Germinal center (tissue), 1 donor: ENCODE results near the gene SFMBT2.
"Not testable (repeated sequence)": the region's sequence is repeated elsewhere in the genome, so short reads cannot be mapped to it uniquely, and the experiment has no call there.

ENCODE experiments used
- DNase-seq: peaks from one replicate; pipeline ENCODE4 v3.0.0; 2012; ENCODE audit warnings: mixed read lengths, low spot score

The SFMBT2 gene

DNA sequence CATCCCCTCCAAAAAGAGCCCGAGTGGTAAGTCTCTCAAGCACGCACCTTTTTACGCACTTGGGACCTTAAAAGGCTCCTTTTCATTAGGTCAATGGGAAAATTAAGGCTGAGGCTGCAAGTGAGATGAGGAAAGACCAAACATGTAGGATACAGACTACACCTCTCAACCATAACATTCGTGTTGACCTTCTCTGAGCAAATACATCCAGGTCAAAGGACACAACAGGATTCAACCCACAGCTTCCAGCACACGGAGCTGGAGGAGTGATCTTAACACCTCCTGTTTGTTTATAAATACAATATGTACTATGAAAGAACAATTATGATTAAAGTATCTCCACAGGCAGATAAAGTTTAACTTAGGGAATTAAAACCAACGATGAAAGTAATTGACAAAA lies 9.7 kb downstream of the SFMBT2 start:
- DNase-seq, result no peak

DNA sequence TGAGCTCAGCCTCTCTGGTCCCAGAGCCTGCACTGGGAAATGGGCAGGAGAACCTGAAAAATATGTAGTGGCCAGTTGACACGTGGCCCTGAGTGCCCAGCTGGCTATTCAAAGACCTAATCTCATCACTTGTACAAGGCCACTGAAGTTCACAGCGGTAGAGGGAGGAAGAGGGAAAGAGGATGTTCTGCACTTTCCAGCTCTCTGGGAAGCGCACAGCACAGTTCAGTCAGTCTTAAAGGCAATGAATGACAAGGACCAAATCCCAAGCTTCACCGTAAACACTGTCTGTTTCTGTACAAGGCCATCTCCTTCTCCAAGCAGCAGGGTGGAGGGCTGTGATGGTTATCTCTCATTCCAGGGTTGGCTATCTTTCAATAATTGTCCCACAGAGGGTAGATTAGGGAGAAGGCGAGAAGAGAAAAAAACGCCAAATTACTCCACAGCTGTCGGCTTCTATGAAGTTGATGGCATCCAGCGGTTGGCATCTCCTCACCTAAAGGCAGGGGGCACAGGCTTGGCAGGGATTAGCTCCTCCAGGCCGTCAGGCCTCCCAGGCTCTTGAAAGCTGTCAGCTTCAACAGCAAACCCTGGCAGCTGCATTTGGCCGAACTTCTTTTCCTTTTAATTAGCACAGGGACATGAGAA lies 10.6 kb downstream of the SFMBT2 start:
- no peak for DNase-seq

DNA sequence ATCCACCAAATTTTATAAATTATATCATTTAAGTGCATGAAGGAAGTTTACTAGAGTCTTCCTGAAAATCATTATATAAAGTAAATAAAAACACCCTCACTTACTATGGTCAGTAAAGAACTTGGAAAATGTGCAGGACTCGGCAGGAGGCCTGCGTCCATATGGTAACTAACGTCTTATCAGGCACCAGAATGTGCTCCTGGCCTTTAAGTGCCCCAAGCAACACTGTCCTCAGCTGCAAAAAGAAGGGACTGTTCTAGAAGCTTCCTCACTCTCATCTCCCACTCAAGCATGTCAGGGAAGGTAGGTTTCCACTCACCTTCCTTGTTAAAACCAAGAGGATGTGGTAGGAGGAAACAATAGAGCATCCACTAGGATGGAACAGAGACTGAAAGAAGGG lies 11.3 kb downstream of the SFMBT2 start:
- no peak for DNase-seq

DNA sequence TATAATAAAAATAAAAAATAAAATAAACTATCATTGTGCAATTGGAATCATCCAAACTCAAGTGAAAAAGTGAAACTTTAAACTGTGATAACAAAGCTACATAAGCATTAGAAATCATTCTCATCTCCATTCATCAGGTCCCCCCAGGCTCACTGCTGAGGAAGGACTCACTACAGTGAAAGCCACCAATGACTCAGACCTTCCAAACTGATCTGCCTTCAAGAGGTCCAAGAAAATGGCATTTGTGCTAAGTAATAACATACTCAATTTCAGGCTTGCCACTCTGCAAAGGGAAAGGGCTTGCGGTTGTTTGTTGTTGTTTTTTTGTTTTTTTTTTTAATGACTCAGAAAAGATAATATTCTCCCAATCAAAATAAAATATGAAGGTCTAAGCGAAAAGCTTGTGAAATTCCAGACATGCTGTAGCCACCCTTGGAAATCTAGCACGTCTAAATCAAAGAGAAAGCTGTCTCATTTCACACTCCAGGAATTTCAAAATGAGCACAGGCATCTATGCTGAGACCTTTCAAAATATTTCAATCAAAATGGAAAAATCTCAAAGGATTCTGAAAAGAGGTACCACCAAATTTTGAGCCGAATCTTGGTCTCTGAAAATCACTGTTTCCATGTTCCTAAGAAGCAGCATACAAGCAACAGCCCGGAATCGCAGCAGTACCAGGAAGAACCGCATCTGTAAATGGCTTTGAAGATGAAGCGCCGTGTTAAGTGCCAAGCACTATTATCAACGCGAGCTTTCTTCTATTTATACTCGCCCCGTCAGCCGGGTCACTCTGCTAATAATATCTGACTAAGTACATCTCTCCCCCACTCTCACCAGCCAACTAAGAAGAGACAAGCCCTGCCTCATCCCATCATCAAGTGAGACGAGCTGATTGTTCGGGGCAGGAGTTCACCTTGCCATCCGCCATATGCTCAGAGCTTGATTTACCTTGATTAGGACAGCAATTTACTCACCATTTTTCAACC lies 13.5 kb downstream of the SFMBT2 start:
- DNase-seq, result no peak

DNA sequence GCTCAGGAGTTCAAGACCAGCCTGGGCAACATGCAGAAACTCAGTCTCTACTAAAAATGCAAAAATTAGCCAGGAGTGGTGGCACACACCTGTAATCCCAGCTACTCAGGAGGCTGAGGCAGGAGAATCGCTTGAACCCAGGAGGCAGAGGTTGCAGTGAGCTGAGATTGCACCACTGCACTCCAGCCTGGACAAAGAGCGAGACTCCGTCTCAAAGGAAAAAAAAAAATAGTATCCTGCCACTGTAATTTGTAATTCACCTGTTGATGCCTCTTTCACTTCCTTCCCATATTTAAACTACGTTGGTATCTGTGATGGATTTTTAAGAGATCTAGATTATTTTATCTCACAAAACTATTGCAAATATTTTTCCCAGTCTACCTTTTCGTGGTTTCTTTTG lies 18.5 kb downstream of the SFMBT2 start:
- DNase-seq, result not testable (repeated sequence)

DNA sequence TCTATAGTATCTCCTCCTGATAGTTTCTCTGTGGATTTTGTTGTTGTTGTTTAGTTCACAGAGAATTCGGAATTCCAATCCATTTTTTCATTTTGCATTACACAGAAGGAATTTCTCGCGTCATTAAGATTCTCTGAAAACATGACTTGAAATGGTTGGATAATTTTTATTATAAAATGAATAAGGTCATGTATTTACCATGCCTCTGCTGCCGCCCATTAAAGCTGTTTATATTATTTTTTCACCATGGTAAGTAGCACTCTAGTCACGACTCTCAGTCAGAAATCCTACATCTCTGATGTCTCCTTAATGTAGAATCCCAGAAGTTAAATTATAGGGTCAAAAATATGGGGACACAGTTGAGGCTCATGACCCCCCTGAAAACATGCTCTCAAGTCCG lies 19.1 kb downstream of the SFMBT2 start:
- DNase-seq, result no peak

DNA sequence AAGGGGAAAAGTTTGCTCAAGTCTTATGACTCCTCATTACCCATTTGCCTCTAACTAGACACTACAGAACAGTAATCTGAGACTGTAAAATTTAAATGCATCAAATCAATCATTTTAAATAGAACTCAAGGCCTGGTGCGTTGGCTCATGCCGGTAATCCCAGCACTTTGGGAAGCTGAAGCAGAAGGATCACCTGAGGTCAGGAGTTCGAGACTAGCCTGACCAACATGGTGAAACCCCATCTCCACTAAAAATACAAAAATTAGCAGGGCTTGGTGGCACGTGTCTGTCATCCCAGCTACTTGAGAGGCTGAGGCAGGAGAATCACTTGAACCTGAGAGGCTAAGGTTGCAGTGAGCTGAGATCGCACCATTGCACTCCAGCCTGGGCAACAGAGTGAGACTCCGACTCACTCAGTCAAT lies 20.1 kb downstream of the SFMBT2 start:
- not testable (repeated sequence) for DNase-seq

DNA sequence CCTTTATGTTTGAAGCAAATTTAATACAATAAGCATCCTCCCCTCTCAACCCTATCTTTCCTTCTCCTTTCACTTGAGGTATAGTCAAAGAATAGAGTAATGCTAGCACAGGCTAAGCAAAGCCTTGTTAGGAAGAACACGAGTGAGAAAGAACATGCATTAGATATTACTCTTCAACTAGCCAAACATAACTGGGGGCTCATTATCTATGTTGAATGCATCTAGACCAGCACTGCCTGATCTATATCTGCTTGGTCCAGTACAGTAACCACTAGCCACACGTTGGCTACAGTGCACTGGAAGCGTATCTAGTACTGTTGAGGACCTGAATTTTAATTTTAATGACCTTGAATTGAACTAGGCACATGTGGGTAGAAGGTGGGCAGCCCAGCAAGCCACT lies 21.0 kb downstream of the SFMBT2 start:
- no peak for DNase-seq

DNA sequence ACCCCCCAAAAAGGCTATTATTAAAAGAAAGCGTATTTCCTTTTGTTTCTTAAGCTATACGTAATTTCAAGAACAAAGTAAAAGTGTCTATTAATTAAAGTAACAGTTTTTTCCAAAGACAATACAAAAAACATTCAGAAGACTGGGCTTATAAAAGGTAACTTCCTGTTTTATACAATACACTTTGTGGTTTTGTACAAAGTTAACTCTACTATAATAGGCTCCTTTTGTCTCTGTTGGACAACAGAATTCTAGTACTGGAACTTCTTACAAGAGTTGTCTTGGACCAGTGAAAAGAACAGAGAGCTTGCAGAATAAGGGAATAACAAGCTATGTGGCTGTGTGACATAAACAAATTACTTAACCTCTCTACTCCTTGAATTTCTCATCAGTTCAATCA lies 21.5 kb downstream of the SFMBT2 start:
- DNase-seq, result no peak

DNA sequence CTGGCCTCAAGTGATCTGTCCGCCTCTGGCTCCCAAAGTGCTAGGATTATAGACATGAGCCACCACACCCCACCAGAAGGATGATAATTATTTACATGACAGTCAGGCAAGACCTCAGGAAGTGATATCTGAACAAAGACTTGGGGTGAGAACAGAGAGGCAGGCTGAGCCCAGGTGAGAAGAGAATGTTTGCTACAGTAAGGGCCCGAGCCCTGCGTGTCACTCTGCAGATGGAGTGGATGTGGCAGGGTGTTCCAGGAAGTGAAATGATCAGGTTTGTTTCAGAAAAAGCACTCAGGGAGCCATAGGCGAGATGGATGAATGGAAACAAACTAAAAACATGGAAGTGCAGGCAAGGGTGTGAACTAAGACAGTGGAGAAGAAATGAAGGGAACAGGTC lies 22.2 kb downstream of the SFMBT2 start:
- no peak for DNase-seq

DNA sequence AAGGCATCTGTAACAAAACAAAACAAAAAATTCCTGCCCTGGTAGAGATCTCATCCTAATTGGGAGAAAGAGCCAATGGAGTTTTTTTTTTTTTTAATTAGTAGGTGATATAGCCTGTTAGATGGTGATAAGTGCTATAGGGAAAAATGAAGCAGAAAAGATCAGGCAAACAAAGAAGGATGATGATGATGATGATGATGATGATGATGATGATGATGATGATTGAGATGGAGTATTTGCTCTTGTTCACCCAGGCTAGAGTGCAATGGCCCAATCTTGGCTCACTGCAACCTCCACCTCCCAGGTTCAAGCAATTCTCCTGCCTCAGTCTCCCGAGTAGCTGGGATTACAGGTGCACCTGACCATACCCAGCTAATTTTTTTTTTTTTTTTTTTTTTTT lies 22.7 kb downstream of the SFMBT2 start:
- DNase-seq, result not testable (repeated sequence)

DNA sequence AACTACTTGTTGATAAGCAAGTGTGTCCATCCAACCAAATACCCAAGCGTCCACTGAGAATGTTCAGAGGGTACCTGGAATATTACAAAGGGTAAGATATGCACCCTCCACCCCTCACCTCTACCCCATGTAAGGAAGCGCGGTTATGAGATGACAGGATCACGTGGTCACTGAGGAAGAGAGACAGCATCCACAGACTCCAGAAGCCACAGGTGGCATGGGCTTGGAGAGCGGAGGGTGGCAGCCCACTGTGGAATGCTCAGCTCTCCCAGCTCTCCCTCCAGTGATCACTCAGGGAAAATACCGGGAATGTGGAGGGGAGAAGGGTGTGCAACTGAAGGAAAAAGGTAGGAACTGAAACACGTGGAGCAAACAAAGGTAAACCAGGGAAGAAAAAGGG lies 25.7 kb downstream of the SFMBT2 start:
- DNase-seq, result no peak

DNA sequence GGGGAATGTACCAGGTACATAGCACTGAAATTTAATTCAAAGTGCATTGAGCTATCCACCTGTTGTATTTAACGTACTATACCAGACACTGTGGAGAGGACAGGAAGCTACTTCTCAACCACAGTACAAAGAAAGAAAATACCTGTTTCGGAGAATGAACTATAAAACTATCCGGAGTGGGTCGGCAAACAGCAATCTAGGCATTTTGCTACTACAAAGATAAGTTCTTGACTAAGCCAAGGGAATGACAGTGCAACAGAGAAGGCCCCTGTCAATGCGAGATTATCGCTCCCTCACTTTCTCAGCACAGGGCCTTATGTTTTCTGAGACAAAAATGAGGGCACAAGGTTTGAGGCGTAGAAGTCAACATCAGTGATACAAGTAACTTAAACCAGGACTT lies 27.4 kb downstream of the SFMBT2 start:
- DNase-seq, result no peak

DNA sequence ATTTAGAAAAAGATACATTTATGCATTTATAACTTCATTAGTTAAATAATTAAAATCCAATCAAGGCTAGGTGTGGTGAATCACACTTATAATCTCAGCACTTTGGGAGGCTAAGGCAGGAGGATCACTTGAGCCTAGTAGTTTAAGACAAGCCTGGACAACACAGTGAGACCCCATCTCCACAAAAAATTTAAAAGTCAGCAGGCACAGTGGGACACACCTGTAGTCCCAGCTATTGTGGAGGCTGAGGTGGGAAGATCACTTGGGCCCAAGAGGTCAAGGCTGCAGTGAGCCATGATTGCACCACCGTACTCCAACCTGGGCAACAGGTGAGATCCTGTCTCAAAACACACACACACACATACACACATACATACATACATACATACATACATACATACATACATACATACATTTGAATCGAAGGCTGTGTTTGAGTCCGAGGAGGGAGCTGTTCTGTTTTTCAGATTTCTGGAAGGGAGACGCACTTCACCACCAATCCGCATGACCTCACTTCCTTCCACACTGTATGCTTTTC lies 30.1 kb downstream of the SFMBT2 start:
- DNase-seq, result no peak

DNA sequence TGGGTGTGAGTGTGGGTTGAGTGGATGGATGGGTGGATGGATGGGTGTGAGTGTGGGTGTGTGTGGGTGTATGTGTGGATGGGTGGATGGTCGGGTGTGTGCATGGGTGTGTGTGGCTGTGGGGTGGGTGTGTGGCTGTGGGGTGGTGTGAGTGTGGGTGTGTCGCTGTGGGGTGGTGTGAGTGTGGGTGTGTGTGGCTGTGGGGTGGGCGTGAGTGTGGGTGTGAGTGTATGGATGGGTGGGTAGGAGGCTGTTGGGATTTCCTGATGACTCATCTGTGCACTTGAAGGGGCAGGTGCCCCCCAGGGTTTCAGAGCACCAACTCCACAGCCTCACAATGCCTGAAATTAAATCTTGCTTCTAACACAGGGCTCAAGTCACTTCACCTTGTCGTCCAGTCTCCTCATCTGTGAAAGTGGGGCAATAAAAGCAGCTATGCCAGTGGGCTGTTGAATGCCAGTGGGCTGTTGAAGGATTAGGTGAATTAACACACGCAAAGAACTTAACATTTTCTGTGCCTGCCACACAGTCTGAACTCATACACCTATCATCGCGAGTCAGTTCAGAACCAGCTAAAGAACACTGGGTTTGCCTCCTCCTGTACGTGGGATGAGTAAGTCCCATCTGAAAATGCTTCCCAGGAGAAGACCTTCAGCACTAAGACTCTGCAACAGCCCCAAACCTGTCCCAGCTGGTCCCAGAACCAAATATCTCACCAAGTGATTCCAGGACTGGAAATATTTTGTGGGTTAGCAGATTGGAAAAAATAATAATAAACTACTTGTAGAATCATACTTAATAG lies 32.0 kb downstream of the SFMBT2 start:
- DNase-seq, result no peak

DNA sequence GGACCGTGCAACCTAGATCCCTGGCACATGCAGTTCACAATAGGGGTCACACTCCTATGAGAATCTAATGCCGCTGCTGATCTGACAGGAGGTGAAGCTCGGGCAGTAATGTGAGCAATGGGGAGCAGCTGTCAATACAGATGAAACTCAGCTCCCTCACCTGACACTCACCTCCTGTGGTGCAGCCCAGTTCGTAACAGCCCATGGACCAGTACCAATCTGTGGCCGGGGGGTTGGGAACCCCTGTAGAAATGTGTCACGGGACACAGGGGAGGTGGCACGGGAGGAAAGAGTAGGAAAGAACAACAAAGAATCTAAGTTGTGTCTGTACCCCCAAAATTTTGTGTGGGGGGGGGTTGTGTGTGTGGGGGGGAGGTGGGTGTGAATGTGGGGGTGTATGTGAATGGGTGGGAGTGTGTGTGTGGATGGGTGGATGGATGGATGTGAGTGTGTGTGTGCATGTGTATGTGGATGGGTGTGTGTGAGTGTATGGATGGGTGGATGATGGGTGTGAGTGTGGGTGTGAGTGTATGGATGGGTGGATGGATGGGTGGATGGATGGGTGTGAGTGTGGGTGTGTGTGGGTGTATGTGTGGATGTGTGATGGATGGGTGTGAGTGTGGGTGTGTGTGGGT lies 33.1 kb downstream of the SFMBT2 start:
- DNase-seq, result no peak

DNA sequence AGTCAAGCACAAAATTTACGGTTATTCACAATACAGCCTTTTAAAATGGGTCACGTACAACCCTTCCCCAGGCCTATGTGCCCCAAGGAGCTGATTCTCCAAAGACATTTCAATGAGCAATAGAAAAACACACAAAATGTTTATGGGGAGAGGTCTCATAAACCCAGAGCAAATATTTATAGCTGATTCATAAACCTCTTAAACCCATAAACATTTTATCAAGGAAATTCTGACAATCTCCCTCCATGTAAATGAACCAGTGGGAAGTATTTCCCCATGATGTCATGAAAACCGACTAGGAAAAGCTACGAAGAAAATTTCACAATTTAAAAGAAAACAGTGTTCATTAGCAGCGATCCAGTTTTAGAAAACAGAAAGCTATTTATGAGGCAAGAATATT lies 36.0 kb downstream of the SFMBT2 start:
- DNase-seq, result no peak

DNA sequence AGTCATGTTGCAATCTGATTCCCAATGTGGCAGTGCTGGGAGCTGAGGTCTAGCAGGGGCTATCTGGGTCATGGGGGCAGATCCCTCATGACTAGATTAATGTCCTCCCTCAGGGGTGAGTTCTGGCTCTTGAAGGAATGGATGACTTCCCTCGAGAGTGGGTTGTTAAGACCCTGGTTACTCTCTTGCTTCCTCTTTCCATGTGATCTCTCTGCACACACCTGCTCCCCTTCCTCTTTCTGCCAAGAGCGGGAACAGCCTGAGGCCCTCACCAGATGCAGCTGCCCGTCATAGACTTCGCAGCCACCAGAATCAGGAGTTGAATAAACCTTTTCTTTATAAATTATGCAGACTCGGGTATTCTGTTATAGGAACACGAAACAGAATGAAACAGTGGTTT lies 37.8 kb downstream of the SFMBT2 start:
- no peak for DNase-seq

DNA sequence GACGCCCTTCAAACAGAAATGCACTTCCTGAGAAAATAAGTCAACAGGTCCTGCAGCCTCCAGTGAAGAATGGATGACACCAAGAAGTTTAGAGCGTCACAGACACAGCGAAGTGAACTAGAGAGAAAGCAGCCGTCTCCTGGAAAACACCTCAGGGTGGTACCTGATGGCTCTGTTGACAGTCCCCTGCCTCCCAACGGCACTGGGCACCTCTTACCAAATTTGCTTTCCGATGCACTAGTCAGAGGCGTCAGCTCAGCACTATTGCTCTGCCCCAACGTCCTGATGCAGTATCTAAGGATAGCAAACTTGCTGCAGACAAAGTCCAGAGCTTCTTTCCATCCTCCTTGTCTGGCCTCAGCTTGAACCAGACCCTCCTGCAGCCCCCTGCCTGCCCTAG lies 38.3 kb downstream of the SFMBT2 start:
- no peak for DNase-seq

DNA sequence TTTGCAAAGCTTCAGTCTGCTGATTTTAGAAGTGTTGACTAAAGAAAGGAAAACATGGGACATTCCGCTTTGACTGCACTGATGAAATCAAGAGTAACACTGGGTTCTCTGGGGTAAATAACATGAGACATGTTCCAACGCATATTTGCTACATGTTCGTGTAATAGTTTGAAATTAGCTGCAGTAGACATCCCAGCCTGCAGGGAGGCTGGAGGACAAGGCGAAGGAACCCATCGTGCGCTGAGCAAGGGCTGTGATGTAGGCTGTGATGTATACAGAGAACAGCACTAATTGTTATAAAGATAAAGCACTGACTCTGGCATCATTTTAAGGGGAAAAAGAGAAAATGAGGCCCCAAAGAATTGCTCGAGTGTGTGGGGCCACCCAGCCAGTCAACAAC lies 40.3 kb downstream of the SFMBT2 start:
- DNase-seq, result no peak

DNA sequence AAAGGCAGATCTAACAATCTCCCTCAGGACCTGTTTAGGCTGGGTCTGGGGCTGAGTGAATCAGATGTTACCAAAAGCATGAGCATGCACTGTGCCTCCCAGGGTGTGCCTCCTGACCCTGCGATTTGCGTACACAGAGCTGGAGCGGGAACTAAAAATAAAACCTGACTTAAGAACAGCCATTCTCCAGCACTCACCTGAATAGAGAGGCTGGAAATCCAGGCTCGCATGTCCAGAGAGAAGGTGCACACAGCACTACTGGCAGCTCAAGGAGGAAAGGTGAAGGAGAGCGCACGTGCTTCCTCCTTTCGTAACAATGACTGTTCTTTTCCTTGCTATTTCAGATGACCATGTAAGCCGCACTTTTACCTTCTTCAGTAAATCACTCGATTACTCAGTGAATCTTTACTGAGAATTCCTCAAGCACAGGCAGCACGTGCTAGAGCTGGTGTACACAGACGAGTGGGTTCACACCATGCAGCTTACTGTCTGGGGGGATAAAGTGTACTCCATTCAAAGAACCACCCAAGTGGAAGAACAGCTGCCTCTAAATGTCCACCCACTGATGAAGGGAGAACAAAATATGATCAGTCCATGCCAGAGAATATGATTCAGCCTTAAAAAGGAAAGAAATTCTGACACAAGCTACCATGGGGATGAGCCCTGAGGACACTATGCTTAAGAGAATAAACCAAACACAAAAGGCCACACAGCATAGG lies 45.6 kb downstream of the SFMBT2 start:
- DNase-seq, result no peak
